Hepatocyte (in vitro differentiated cells): ENCODE data around the gene SPR. TPM values are rescaled to one million over a fixed set of nuclear protein-coding genes. Genes with fewer than 3 reads are reported as not detected.

ENCODE experiments used
- DNase-seq: peaks from one replicate; pipeline ENCODE4 v3.0.0-alpha.2; 2016; ENCODE audit warnings: low spot score
- H2AFZ ChIP-seq: fragments of 200-600 bp; sonication (generic); 2 replicates; pipeline ENCODE4 v1.6.0; 2016; ENCODE audit warnings: antibody characterized with exemption, mild to moderate bottlenecking
- H3K27ac ChIP-seq: fragments of 200-600 bp; sonication (generic); 2 replicates; pipeline ENCODE4 v1.5.1; 2016; ENCODE audit warnings: mild to moderate bottlenecking
- H3K27me3 ChIP-seq: fragments of 200-600 bp; sonication (generic); 2 replicates; pipeline ENCODE4 v1.6.1; 2016
- H3K36me3 ChIP-seq: fragments of 200-600 bp; sonication (generic); replicated peaks from 2 replicates; pipeline ENCODE4 v1.5.1; 2016; ENCODE audit warnings: low read depth; ENCODE audit not compliant: insufficient read depth
- H3K4me1 ChIP-seq: fragments of 200-600 bp; sonication (generic); 2 replicates; pipeline ENCODE4 v1.5.1; 2016; ENCODE audit warnings: mild to moderate bottlenecking, moderate library complexity; ENCODE audit not compliant: insufficient read depth
- H3K4me2 ChIP-seq: fragments of 200-600 bp; sonication (generic); 2 replicates; pipeline ENCODE4 v1.6.0; 2016
- H3K4me3 ChIP-seq: fragments of 200-600 bp; sonication (generic); 2 replicates; pipeline ENCODE4 v1.5.1; 2016; ENCODE audit warnings: mild to moderate bottlenecking
- H3K79me2 ChIP-seq: fragments of 200-600 bp; sonication (generic); 2 replicates; pipeline ENCODE4 v1.6.0; 2017; ENCODE audit warnings: mild to moderate bottlenecking
- H3K9me2 ChIP-seq: fragments of 200-600 bp; sonication (generic); replicated peaks from 2 replicates; pipeline ENCODE4 v1.6.0; 2017; ENCODE audit warnings: mild to moderate bottlenecking; ENCODE audit not compliant: insufficient read depth
- H3K9me3 ChIP-seq: fragments of 200-600 bp; sonication (generic); 2 replicates; pipeline ENCODE4 v1.5.1; 2016; ENCODE audit warnings: low read depth, mild to moderate bottlenecking
- H4K20me1 ChIP-seq: fragments of 200-600 bp; sonication (generic); 2 replicates; pipeline ENCODE4 v1.6.0; 2016; ENCODE audit warnings: mild to moderate bottlenecking; ENCODE audit not compliant: insufficient read depth, poor library complexity, severe bottlenecking
- EZH2 ChIP-seq: fragments of 200-600 bp; sonication (generic); IDR thresholded peaks from 2 replicates; pipeline ENCODE4 v1.6.1; 2016; ENCODE audit warnings: antibody characterized with exemption, mild to moderate bottlenecking, borderline replicate concordance
- EZH2phosphoT487 ChIP-seq: fragments of 200-600 bp; sonication (generic); IDR thresholded peaks from one replicate; pipeline ENCODE4 v1.6.1; 2018; ENCODE audit warnings: antibody characterized with exemption, mild to moderate bottlenecking, low read depth, moderate library complexity; ENCODE audit not compliant: unreplicated experiment, severe bottlenecking
- WGBS: methylation state at CpG from one replicate; pipeline ENCODE4 v1.1.6; 2016; ENCODE audit warnings: low lambda C conversion rate; ENCODE audit errors: missing lambda C conversion rate; 5-methylcytosine and 5-hydroxymethylcytosine counted together
- polyA plus RNA-seq: library from polyadenylated mRNA; unstranded; fragments of >200 nt; fragmentation: Nextera tagmentation; extraction: Ambion mirVana; gene quantifications from 2 replicates; pipeline ENCODE4 v1.2.1, GENCODE V29; 2016
- total RNA-seq: library from RNA; depleted of rRNA; stranded (reverse); fragments of >200 nt; gene quantifications from 2 replicates; pipeline ENCODE4 v1.2.3, GENCODE V29; 2014
- TF ChIP-seq, protein P1 (sequence below): fragments of 200-600 bp; sonication (generic); IDR thresholded peaks from 2 replicates; pipeline ENCODE4 v1.5.1; 2016; ENCODE audit warnings: antibody characterized with exemption, mild to moderate bottlenecking; ENCODE audit not compliant: poor library complexity

SPR gene
- total and polyA plus RNA-seq, 2 experiments from 2014 or later, result 44.8 to 63.3 TPM

DNA sequence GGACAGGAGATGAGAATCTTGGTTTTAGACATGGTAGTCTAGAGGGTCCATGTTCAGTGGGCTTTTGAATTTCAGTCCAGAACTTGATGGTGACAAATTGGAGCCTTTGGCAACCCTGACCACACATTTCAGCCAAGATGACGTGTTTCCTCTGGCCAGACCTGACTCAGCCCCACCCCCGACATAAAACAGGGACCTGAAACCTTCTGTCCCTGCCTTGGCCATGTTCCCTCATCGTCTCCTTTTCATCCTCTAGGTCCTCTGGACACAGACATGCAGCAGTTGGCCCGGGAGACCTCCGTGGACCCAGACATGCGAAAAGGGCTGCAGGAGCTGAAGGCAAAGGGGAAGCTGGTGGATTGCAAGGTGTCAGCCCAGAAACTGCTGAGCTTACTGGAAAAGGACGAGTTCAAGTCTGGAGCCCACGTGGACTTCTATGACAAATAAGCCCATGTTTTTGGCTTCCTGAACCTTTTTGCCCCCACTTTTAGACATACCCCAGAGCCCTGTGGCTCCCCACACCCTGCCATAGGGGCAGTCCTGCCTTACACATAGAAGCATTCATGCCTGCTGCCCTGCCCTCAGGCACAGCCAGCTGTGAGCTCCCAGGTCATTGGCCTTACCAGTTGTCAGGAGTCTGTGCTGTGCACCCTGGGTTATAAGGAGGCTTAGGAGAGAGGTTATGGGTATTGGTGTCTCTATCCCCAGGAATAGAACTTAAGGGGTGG is 4.0 kb downstream of the SPR start:
- H3K4me3 ChIP-seq, result no peak overlapping the region
- H3K27me3 ChIP-seq, result peaks cover 6% of the 10 kb centered on the region
- no peak overlapping the region for H2AFZ ChIP-seq
- TF ChIP-seq EZH2 (no peak), EZH2phosphoT487 (no peak)
- TF ChIP-seq, protein P1, sequence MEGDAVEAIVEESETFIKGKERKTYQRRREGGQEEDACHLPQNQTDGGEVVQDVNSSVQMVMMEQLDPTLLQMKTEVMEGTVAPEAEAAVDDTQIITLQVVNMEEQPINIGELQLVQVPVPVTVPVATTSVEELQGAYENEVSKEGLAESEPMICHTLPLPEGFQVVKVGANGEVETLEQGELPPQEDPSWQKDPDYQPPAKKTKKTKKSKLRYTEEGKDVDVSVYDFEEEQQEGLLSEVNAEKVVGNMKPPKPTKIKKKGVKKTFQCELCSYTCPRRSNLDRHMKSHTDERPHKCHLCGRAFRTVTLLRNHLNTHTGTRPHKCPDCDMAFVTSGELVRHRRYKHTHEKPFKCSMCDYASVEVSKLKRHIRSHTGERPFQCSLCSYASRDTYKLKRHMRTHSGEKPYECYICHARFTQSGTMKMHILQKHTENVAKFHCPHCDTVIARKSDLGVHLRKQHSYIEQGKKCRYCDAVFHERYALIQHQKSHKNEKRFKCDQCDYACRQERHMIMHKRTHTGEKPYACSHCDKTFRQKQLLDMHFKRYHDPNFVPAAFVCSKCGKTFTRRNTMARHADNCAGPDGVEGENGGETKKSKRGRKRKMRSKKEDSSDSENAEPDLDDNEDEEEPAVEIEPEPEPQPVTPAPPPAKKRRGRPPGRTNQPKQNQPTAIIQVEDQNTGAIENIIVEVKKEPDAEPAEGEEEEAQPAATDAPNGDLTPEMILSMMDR, result no peak
- no peaks in the 10 kb centered on the region for H3K79me2 ChIP-seq
- no peak overlapping the region for H3K4me2 ChIP-seq
- H4K20me1 ChIP-seq, result no peaks in the 10 kb centered on the region
- no peaks in the 10 kb centered on the region for H3K9me3 ChIP-seq
- H3K4me1 ChIP-seq, result peaks cover 9% of the 10 kb centered on the region
- no peaks in the 10 kb centered on the region for H3K9me2 ChIP-seq
- no peaks in the 10 kb centered on the region for H3K36me3 ChIP-seq
- no peak for DNase-seq
- H3K27ac ChIP-seq, result no peak overlapping the region
- WGBS, result 85% methylated on average over 8 of the region's 8 CpGs

DNA sequence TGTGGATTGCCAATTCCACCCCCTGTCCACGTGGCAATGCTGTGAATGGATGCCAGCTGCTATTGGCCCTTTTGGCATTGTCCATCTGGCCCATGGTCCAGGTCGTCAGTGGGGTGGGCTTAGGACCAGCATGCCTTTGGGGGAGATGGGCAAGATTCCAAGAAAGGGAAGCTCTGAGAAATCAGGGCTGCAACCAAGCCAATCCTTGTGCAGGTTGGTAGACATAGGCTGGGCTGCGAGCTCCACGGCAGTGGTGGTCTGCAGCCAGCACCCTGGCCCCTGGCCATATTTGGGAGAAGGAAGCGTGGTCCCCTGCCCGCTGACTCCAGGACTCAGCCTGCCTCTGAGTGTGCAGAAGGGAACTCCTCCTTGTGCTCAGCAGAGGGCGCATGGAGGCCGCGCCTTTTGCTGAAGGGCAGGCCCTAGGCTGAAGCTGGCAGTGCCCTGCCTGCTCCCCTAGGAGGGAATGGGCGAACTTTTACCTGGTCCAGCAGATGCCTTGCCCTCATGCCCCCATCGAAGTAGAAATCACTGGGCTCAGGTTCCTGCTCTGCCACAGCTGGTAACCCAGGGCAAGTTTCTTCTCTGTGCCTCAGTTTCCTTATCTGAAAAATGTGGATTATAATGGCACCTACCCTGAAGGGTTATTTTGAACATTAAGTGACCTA is 5.4 kb downstream of the SPR start:
- Histone ChIP-seq H3K27ac (no peak overlapping the region), H4K20me1 (no peaks in the 10 kb centered on the region), H3K27me3 (peaks cover 6% of the 10 kb centered on the region), H2AFZ (no peak overlapping the region), H3K79me2 (no peaks in the 10 kb centered on the region), H3K4me3 (no peak overlapping the region), H3K9me3 (no peaks in the 10 kb centered on the region), H3K4me2 (no peak overlapping the region), H3K4me1 (peaks cover 9% of the 10 kb centered on the region), H3K36me3 (no peaks in the 10 kb centered on the region), H3K9me2 (no peaks in the 10 kb centered on the region)
- WGBS, result 25% methylated on average over 11 of the region's 11 CpGs
- TF ChIP-seq, protein P1, result peak; percentile 67
- TF ChIP-seq EZH2 (no peak), EZH2phosphoT487 (no peak)
- peak; percentile 84 for DNase-seq

DNA sequence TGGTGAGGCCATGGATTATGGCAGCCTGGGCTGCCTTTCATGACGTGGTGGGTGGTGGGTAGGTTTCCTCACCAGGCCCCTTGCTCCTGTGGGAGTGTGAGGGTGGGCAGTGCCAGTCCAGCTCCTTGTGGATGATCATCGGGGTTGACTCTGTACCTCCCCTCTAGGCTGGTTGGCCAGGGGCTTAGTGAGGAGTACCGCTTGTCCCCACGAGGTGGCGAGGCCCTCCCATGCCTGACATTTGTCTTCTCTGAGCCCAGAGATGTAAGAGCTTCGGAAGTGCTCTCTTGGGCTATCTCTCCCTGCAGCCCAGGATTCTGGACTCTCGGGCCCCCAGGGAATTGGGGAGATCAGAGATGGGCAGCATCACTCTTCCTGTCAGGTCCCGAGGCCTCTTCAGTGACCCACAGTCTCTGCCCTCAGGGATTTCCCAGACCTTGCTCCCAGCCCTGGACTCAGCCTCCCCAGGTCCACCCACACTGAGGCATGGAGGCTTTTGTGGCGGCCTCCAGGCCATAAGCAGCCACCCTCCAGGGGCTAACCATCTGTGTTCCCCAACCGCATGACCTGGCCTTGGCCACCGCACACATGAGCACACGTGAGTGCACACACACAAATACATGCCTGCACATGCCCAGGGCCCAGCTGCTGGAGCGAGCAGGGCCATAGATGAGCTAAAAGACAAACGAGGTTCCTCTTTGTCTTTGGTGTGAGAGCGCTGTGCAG is 6.5 kb downstream of the SPR start:
- H3K79me2 ChIP-seq, result no peaks in the 10 kb centered on the region
- peaks cover 1% of the 10 kb centered on the region for H3K4me1 ChIP-seq
- H3K9me2 ChIP-seq, result no peaks in the 10 kb centered on the region
- DNase-seq, result peak; percentile 79
- H3K9me3 ChIP-seq, result no peaks in the 10 kb centered on the region
- no peaks in the 10 kb centered on the region for H3K36me3 ChIP-seq
- no peak overlapping the region for H2AFZ ChIP-seq
- TF ChIP-seq EZH2phosphoT487, result no peak
- TF ChIP-seq, protein P1, result peak; percentile 66
- no peak overlapping the region for H3K4me2 ChIP-seq
- peaks cover 10% of the 10 kb centered on the region for H3K27me3 ChIP-seq
- H4K20me1 ChIP-seq, result no peaks in the 10 kb centered on the region
- 54% methylated on average over 15 of the region's 15 CpGs for WGBS
- H3K27ac ChIP-seq, result no peak overlapping the region
- H3K4me3 ChIP-seq, result no peak overlapping the region
